ENCODE results near the gene CCSER2.
"Not testable (repeated sequence)": the region's sequence is repeated elsewhere in the genome, so short reads cannot be mapped to it uniquely, and the experiment has no call there.

Gene CCSER2

GRCh38 chr10:84391326-84391725 lies 62.9 kb downstream of the CCSER2 start:
- peak; percentile 37 for DNase-seq (ENCODE audit: low spot score)

- no peak for DNase-seq (ENCODE audit: low spot score)
These were observed 63.8 kb downstream of the CCSER2 start for GRCh38 chr10:84392181-84392580.

GRCh38 chr10:84395581-84395980 lies 67.2 kb downstream of the CCSER2 start:
- DNase-seq (ENCODE audit: low spot score) = no peak

- no peak for DNase-seq (ENCODE audit: low spot score)
These were observed 69.4 kb downstream of the CCSER2 start for GRCh38 chr10:84397735-84398144.

GRCh38 chr10:84398696-84399095 lies 70.3 kb downstream of the CCSER2 start:
- no peak for DNase-seq (ENCODE audit: low spot score)

GRCh38 chr10:84401854-84402611 lies 73.6 kb downstream of the CCSER2 start:
- no peak for DNase-seq (ENCODE audit: low spot score)

- DNase-seq (ENCODE audit: low spot score) = no peak
These were observed 76.4 kb downstream of the CCSER2 start for GRCh38 chr10:84404783-84405182.

GRCh38 chr10:84405662-84406061 lies 77.3 kb downstream of the CCSER2 start:
- DNase-seq (ENCODE audit: low spot score) = no peak

GRCh38 chr10:84406561-84406960 lies 78.2 kb downstream of the CCSER2 start:
- DNase-seq (ENCODE audit: low spot score) = no peak

- no peak for DNase-seq (ENCODE audit: low spot score)
These were observed 79.1 kb downstream of the CCSER2 start for GRCh38 chr10:84407388-84408049.

GRCh38 chr10:84412482-84412881 lies 84.1 kb downstream of the CCSER2 start:
- DNase-seq (ENCODE audit: low spot score) = no peak

GRCh38 chr10:84414110-84414509 lies 85.7 kb downstream of the CCSER2 start:
- not testable (repeated sequence) for DNase-seq (ENCODE audit: low spot score)

GRCh38 chr10:84415539-84416244 lies 87.3 kb downstream of the CCSER2 start:
- no peak for DNase-seq (ENCODE audit: low spot score)

GRCh38 chr10:84416245-84416555 lies 87.8 kb downstream of the CCSER2 start:
- no peak for DNase-seq (ENCODE audit: low spot score)

GRCh38 chr10:84423719-84424118 lies 95.3 kb downstream of the CCSER2 start:
- no peak for DNase-seq (ENCODE audit: low spot score)

GRCh38 chr10:84424731-84425167 lies 96.4 kb downstream of the CCSER2 start:
- DNase-seq (ENCODE audit: low spot score) = peak; percentile 70

- DNase-seq (ENCODE audit: low spot score) = no peak
These were observed 99.7 kb downstream of the CCSER2 start for GRCh38 chr10:84427903-84428650.

GRCh38 chr10:84428711-84429110 lies 100.3 kb downstream of the CCSER2 start:
- no peak for DNase-seq (ENCODE audit: low spot score)

GRCh38 chr10:84429926-84430520 lies 101.6 kb downstream of the CCSER2 start:
- peak; percentile 74 for DNase-seq (ENCODE audit: low spot score)

GRCh38 chr10:84432891-84433290 lies 104.5 kb downstream of the CCSER2 start:
- DNase-seq (ENCODE audit: low spot score) = no peak

- no peak for DNase-seq (ENCODE audit: low spot score)
These were observed 112.4 kb downstream of the CCSER2 start for GRCh38 chr10:84440781-84441180.

Measured in cerebellar cortex (tissue), 1 donor.